ENCODE measurements around the gene MRPS18B. TPM values are rescaled to one million over a fixed set of nuclear protein-coding genes. Genes with fewer than 3 reads are reported as not detected.

MRPS18B gene
- polyA plus RNA-seq, 1 of the 3 experiments (the other 2 are of a cell fraction), result 45.2 TPM

DNA sequence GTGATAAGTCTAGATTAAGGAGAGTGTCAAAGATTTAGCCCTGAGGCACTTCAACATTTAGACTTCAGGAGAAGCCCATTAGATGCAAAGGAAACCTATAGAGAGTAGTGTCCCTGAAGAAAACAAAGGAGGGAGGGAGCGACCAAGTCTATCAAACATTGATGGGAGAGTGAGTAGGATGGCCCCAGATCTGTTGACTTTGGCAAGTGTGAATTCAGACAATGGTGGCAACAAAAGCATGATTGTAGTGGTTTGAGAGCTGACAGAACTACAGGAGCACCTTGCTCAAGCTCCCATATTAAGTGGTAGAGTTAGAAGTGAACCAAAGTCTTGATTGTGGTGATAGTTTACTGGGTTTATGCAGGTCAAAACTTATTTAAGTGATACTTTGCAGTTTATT is 47.4 kb upstream of the MRPS18B start:
- H3K9ac ChIP-seq, result peak overlapping the region; percentile 95
- H3K36me3 ChIP-seq (replicated peaks in 1 of 2; ENCODE audit: control insufficient read depth in 1 of 2, insufficient read depth in 2 of 2, low read length in 1 of 2), result peaks cover 0 to 15% of the 10 kb centered on the region in 2 experiments
- no peaks in the 10 kb centered on the region for H3K27me3 ChIP-seq (ENCODE audit: insufficient read depth)
- H3K4me3 ChIP-seq (ENCODE audit: low read depth in 2 of 2, low read length in 1 of 2), result peak overlapping the region; percentile 61 to 81
- peak overlapping the region; percentile 95; the same call in 1 of the 2 replicates for H2AFZ ChIP-seq (ENCODE audit: low read depth)
- H3K9me2 ChIP-seq, result no peaks in the 10 kb centered on the region
- no peaks in the 10 kb centered on the region for H3K9me3 ChIP-seq
- H3K79me2 ChIP-seq (ENCODE audit: insufficient read depth), result peaks cover 40% of the 10 kb centered on the region
- H3K4me2 ChIP-seq, result peak overlapping the region; percentile 97
- CTCF ChIA-PET, result interaction anchor here (0.6 to 2.4 kb wide), 5 partner anchors 16 to 256 kb away, joined by 4 to 12 read pairs (median 4); no protein-coding TSS in a partner anchor
- H3F3A ChIP-seq (replicated peaks; ENCODE audit: insufficient read depth), result peaks cover 5% of the 10 kb centered on the region
- peaks cover 34% of the 10 kb centered on the region for H4K20me1 ChIP-seq (ENCODE audit: insufficient read depth)
- H3K4me1 ChIP-seq (ENCODE audit: control insufficient read depth in 1 of 2, insufficient read depth in 2 of 2, low read depth in 1 of 2, low read length in 1 of 2), result peaks cover 12 to 23% of the 10 kb centered on the region in 2 experiments; a peak in 3 of 4 replicates
- TF ChIP-seq NRF1 (IDR thresholded peaks at IDR 0.05; ENCODE audit: low read depth, low read length) (no peak), SMC3 (IDR thresholded peaks at IDR 0.05; ENCODE audit: low read depth, low read length) (no peak), NFIC (IDR thresholded peaks at IDR 0.05; ENCODE audit: borderline replicate concordance) (no peak), TEAD4 (IDR thresholded peaks at IDR 0.05; ENCODE audit: borderline replicate concordance, insufficient read depth) (no peak), RCOR1 (IDR thresholded peaks at IDR 0.05; ENCODE audit: low read length) (no peak), MEF2A (IDR thresholded peaks at IDR 0.05; ENCODE audit: borderline replicate concordance, low read depth) (no peak), GABPA (IDR thresholded peaks at IDR 0.05; ENCODE audit: low read depth) (no peak), RXRA (IDR thresholded peaks at IDR 0.05; ENCODE audit: borderline replicate concordance, low read depth) (no peak), FOSL2 (IDR thresholded peaks at IDR 0.05; ENCODE audit: borderline replicate concordance, low read depth) (no peak), POLR2AphosphoS5 (IDR thresholded peaks at IDR 0.05; ENCODE audit: low read depth, low read length) (no peak), TCF12 (IDR thresholded peaks at IDR 0.05) (no peak), YY1 (IDR thresholded peaks at IDR 0.05; ENCODE audit: low read depth) (no peak), SIN3A (IDR thresholded peaks at IDR 0.05; ENCODE audit: borderline replicate concordance, low read depth, low read length) (no peak), FOXJ3 (CRISPR knock-in tag; IDR thresholded peaks at IDR 0.05) (no peak)
- TF ChIP-seq, protein P1, sequence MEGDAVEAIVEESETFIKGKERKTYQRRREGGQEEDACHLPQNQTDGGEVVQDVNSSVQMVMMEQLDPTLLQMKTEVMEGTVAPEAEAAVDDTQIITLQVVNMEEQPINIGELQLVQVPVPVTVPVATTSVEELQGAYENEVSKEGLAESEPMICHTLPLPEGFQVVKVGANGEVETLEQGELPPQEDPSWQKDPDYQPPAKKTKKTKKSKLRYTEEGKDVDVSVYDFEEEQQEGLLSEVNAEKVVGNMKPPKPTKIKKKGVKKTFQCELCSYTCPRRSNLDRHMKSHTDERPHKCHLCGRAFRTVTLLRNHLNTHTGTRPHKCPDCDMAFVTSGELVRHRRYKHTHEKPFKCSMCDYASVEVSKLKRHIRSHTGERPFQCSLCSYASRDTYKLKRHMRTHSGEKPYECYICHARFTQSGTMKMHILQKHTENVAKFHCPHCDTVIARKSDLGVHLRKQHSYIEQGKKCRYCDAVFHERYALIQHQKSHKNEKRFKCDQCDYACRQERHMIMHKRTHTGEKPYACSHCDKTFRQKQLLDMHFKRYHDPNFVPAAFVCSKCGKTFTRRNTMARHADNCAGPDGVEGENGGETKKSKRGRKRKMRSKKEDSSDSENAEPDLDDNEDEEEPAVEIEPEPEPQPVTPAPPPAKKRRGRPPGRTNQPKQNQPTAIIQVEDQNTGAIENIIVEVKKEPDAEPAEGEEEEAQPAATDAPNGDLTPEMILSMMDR (IDR thresholded peaks at IDR 0.05), result no peak
- TF ChIP-seq, protein P2, sequence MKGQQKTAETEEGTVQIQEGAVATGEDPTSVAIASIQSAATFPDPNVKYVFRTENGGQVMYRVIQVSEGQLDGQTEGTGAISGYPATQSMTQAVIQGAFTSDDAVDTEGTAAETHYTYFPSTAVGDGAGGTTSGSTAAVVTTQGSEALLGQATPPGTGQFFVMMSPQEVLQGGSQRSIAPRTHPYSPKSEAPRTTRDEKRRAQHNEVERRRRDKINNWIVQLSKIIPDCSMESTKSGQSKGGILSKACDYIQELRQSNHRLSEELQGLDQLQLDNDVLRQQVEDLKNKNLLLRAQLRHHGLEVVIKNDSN (IDR thresholded peaks at IDR 0.05; ENCODE audit: borderline replicate concordance, low read depth), result no peak
- TF ChIP-seq, protein P3, sequence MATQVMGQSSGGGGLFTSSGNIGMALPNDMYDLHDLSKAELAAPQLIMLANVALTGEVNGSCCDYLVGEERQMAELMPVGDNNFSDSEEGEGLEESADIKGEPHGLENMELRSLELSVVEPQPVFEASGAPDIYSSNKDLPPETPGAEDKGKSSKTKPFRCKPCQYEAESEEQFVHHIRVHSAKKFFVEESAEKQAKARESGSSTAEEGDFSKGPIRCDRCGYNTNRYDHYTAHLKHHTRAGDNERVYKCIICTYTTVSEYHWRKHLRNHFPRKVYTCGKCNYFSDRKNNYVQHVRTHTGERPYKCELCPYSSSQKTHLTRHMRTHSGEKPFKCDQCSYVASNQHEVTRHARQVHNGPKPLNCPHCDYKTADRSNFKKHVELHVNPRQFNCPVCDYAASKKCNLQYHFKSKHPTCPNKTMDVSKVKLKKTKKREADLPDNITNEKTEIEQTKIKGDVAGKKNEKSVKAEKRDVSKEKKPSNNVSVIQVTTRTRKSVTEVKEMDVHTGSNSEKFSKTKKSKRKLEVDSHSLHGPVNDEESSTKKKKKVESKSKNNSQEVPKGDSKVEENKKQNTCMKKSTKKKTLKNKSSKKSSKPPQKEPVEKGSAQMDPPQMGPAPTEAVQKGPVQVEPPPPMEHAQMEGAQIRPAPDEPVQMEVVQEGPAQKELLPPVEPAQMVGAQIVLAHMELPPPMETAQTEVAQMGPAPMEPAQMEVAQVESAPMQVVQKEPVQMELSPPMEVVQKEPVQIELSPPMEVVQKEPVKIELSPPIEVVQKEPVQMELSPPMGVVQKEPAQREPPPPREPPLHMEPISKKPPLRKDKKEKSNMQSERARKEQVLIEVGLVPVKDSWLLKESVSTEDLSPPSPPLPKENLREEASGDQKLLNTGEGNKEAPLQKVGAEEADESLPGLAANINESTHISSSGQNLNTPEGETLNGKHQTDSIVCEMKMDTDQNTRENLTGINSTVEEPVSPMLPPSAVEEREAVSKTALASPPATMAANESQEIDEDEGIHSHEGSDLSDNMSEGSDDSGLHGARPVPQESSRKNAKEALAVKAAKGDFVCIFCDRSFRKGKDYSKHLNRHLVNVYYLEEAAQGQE (IDR thresholded peaks at IDR 0.05; ENCODE audit: low read depth, low read length), result no peak
- DNase-seq, result no peak
- POLR2A ChIA-PET, result interaction anchor here (0.5 to 2.3 kb wide), 8 partner anchors 13 to 47 kb away, joined by 3 to 16 read pairs (median 6); partner anchors contain the start of genes MRPS18B, PPP1R10 and PRR3
- no peak overlapping the region for H3K27ac ChIP-seq (ENCODE audit: low read depth in 2 of 2, low read length in 1 of 2)
- WGBS (ENCODE audit: low lambda C conversion rate), result 79% methylated on average over 1 of the region's 1 CpG

All from SK-N-SH (cell line).